Stomach (tissue), 9 donors: ENCODE measurements around the gene THSD4. TPM values are rescaled to one million over a fixed set of nuclear protein-coding genes. Genes with fewer than 3 reads are reported as not detected.
"Not testable (repeated sequence)": the region's sequence is repeated elsewhere in the genome, so short reads cannot be mapped to it uniquely, and the experiment has no call there.

ENCODE experiments used
- DNase-seq, 2 donors: peaks; one replicate each; pipeline versions ENCODE4 v3.0.0 to v3.0.0-alpha.2; 2013 to 2019
- H3K27ac ChIP-seq, 5 donors: fragments of 200-600 bp in 4 of 5; sonication (generic) in 4 of 5; one replicate each; pipeline ENCODE4 v1.5.1; 2013 to 2019; ENCODE audit warnings: mild to moderate bottlenecking in 1 of 5, moderate library complexity in 1 of 5
- H3K27me3 ChIP-seq, 3 donors: fragments of 200-600 bp; sonication (generic); one replicate each; pipeline ENCODE4 v1.5.1; 2017 to 2019; ENCODE audit warnings: mixed run types in 1 of 3
- H3K36me3 ChIP-seq, 4 donors: fragments of 200-600 bp; sonication (generic); 1 replicate in 3 of 4; 2 replicates in 1 of 4; pipeline ENCODE4 v1.5.1; 2016 to 2019
- H3K4me1 ChIP-seq, 4 donors: fragments of 200-600 bp; sonication (generic); one replicate each; pipeline ENCODE4 v1.5.1; 2016 to 2019
- H3K4me3 ChIP-seq, 4 donors: fragments of 200-600 bp; sonication (generic) in 3 of 4; one replicate each; pipeline ENCODE4 v1.5.1; 2016 to 2019; ENCODE audit warnings: mild to moderate bottlenecking in 1 of 4
- H3K9me3 ChIP-seq, 4 donors: fragments of 200-600 bp; sonication (generic); one replicate each; pipeline ENCODE4 v1.5.1; 2016 to 2019
- EP300 ChIP-seq: sonication (generic); formaldehyde crosslinking; IDR thresholded peaks from one replicate; pipeline ENCODE4 v1.6.1; 2017; ENCODE audit warnings: antibody characterized with exemption
- POLR2A ChIP-seq, 4 donors: fragments of 450-650 bp; IDR thresholded peaks; one replicate each; pipeline ENCODE4 v1.6.1; 2016; ENCODE audit warnings: antibody characterized with exemption in 4 of 4, control low read depth in 2 of 4, mild to moderate bottlenecking in 1 of 4, moderate library complexity in 1 of 4
- POLR2AphosphoS5 ChIP-seq, 3 donors: sonication (generic); formaldehyde crosslinking; IDR thresholded peaks; one replicate each; pipeline ENCODE4 v1.6.1; 2016; ENCODE audit warnings: antibody characterized with exemption in 3 of 3
- WGBS, 5 donors: extraction: QIAGEN DNeasy Blood & Tissue Kit in 3 of 5; methylation state at CpG; one replicate each; pipeline versions ENCODE4 v1.1.5 to v1.1.7; 2013 to 2018; 5-methylcytosine and 5-hydroxymethylcytosine counted together
- intact Hi-C: fragments of 100-400 bp; cut with DNase I; formaldehyde crosslinking; loops from one replicate; pipeline ENCODE4 v1.15.1; 2023; ENCODE audit warnings: low total_unique reads
- polyA plus RNA-seq, 3 donors: library from polyadenylated mRNA; stranded (reverse); fragments of 200-250 nt; gene quantifications; one replicate each; pipeline ENCODE4 v1.2.3, GENCODE V29; 2013
- total RNA-seq, 5 donors: library from RNA; depleted of rRNA; stranded (reverse); fragments of >200 nt; gene quantifications; one replicate each; pipeline versions ENCODE4 v1.1.0 to v1.2.3, GENCODE V29; 2014 to 2016
- TF ChIP-seq, protein P1 (sequence below), 7 experiments: fragments of 450-650 bp in 4 of 7; fragments of 200-600 bp in 3 of 7; sonication (generic) in 3 of 7; IDR thresholded peaks; one replicate each; pipeline ENCODE4 v1.5.1; 2016 to 2019; ENCODE audit warnings: antibody characterized with exemption in 7 of 7, control low read depth in 2 of 7, mild to moderate bottlenecking in 1 of 7
- donor health status: healthy with polysubstance abuse.
- donor health status: Bipolar disorder and iron deficiency.
- donor health status: healthy.

THSD4 gene
- total and polyA plus RNA-seq, 8 donors, result 1.8 to 79.4 (median 22.0) TPM

- no peak for DNase-seq
- no peak overlapping the region for H3K4me3 ChIP-seq
- no peaks in the 10 kb centered on the region for H3K27me3 ChIP-seq
- H3K27ac ChIP-seq, result no peak overlapping the region
- no peaks in the 10 kb centered on the region for H3K4me1 ChIP-seq
- intact Hi-C loops, result no loop called here
- no peaks in the 10 kb centered on the region for H3K9me3 ChIP-seq
- H3K36me3 ChIP-seq, result no peaks in the 10 kb centered on the region
- TF ChIP-seq POLR2AphosphoS5 (IDR thresholded peaks at IDR 0.05) (no peak), EP300 (no peak), POLR2A (IDR thresholded peaks at IDR 0.05) (no peak)
- TF ChIP-seq, protein P1, sequence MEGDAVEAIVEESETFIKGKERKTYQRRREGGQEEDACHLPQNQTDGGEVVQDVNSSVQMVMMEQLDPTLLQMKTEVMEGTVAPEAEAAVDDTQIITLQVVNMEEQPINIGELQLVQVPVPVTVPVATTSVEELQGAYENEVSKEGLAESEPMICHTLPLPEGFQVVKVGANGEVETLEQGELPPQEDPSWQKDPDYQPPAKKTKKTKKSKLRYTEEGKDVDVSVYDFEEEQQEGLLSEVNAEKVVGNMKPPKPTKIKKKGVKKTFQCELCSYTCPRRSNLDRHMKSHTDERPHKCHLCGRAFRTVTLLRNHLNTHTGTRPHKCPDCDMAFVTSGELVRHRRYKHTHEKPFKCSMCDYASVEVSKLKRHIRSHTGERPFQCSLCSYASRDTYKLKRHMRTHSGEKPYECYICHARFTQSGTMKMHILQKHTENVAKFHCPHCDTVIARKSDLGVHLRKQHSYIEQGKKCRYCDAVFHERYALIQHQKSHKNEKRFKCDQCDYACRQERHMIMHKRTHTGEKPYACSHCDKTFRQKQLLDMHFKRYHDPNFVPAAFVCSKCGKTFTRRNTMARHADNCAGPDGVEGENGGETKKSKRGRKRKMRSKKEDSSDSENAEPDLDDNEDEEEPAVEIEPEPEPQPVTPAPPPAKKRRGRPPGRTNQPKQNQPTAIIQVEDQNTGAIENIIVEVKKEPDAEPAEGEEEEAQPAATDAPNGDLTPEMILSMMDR (IDR thresholded peaks at IDR 0.05), result no peak
- 80 to 94% (median 92%) methylated on average over 2 of the region's 2 CpGs for WGBS, 5 donors
Measured at GRCh38 chr15:71162309-71162708, 47.0 kb downstream of the THSD4 start.

GRCh38 chr15:71164606-71165005, 49.3 kb downstream of the THSD4 start:
- DNase-seq, H3K9me3 ChIP-seq, intact Hi-C loops, H3K36me3 ChIP-seq, H3K27ac ChIP-seq, H3K27me3 ChIP-seq, H3K4me3 ChIP-seq: not testable (repeated sequence)
- 89 to 100% (median 98%) methylated on average over 2 to 4 of the region's 5 CpGs for WGBS, 5 donors
- peaks cover 0 to 12% (median 0%) of the 10 kb centered on the region in 4 donors for H3K4me1 ChIP-seq

DNA sequence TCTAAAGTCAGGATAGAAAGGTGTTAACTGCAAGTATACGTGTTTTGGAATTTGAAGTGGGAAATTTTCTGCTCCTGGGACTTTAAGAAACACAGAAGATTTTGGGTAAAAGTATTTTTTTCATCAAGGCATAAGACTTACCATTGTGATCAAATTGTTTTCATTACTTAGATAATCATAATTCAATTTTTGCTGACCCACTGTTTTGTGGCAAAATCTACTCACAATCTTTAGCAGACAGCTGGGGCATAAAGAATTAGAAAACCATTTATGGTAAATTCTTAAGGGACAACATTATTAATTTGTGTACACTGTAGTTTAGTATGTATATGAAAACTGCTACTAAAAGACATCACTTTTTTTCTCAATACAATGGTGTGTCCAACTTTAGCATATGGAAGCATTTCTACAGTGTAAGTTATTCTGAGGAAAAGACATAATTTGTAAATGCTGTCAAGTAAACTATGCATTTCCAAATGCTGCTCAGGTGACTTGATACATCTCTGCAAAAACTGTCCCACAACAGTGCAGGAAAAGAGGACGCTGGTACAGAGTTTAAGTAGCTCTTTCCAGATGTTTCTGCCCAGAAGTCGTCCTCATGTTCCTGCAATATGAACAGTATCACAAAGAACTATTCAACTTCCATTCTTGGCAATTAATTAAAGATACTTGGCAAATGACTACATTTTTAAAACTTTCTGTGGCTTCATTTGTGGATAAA, 52.3 kb downstream of the THSD4 start:
- Histone ChIP-seq H3K9me3 (peaks cover 0 to 10% (median 0%) of the 10 kb centered on the region in 4 donors), H3K27ac (no peak overlapping the region), H3K4me1 (peaks cover 0 to 12% (median 0%) of the 10 kb centered on the region in 4 donors), H3K36me3 (no peaks in the 10 kb centered on the region), H3K4me3 (no peak overlapping the region), H3K27me3 (no peaks in the 10 kb centered on the region)
- intact Hi-C loops, result no loop called here
- no peak for DNase-seq
- TF ChIP-seq, protein P1 (IDR thresholded peaks at IDR 0.05), result no peak
- no peak for TF ChIP-seq EP300
- TF ChIP-seq POLR2A (IDR thresholded peaks at IDR 0.05), result no peak
- no peak for TF ChIP-seq POLR2AphosphoS5 (IDR thresholded peaks at IDR 0.05)
- 67 to 75% (median 70%) methylated on average over 3 of the region's 3 CpGs for WGBS, 5 donors

DNA sequence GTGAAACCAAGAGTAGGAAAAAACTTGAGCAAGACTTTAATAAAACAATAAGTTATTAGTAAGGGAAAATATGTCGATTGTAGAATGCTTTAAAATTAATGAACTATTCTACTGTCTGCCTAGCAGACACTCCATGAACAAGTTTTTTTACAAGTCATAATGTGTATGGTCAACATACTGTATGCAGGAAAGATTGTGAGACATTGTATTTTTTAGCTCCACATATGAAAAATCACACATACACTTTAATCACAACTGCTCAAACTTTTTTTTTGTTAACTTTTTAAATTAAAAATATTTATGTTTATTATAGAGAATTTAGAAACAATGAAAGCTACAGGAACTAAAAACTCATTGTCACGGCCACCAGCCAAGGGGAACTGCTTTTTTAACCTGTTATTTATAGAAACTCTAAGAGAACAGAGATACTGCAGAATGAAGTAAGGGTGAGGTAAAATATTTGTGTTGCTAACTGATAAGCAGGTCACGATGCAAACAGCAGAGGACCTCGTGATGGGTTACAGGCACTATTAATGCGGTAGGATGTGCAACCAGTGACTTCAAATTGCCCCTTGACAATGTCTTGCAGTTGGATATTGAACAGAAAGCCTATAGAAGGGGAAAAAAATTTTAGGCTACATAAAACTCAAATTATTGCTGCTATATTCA, 53.0 kb downstream of the THSD4 start:
- H3K4me1 ChIP-seq, result peaks cover 0 to 12% (median 0%) of the 10 kb centered on the region in 4 donors
- WGBS, 5 donors, result 19 to 32% (median 26%) methylated on average over 5 of the region's 5 CpGs
- TF ChIP-seq, protein P1 (IDR thresholded peaks at IDR 0.05), result no peak
- TF ChIP-seq EP300, result no peak
- no peak for TF ChIP-seq POLR2AphosphoS5 (IDR thresholded peaks at IDR 0.05)
- no peak for TF ChIP-seq POLR2A (IDR thresholded peaks at IDR 0.05)
- no peaks in the 10 kb centered on the region for H3K36me3 ChIP-seq
- peaks cover 0 to 10% (median 0%) of the 10 kb centered on the region in 4 donors for H3K9me3 ChIP-seq
- intact Hi-C loops, result no loop called here
- no peak overlapping the region for H3K4me3 ChIP-seq
- no peak overlapping the region for H3K27ac ChIP-seq
- H3K27me3 ChIP-seq, result no peaks in the 10 kb centered on the region
- peak in 1 of 2 donors; percentile 35 for DNase-seq

- H3K27ac ChIP-seq, result no peak overlapping the region
- H3K4me3 ChIP-seq, result no peak overlapping the region
- H3K36me3 ChIP-seq, result no peaks in the 10 kb centered on the region
- peaks cover 0 to 10% (median 0%) of the 10 kb centered on the region in 4 donors for H3K9me3 ChIP-seq
- H3K4me1 ChIP-seq, result peaks cover 0 to 12% (median 0%) of the 10 kb centered on the region in 4 donors
- no peaks in the 10 kb centered on the region for H3K27me3 ChIP-seq
- TF ChIP-seq, protein P1 (IDR thresholded peaks at IDR 0.05), result no peak
- TF ChIP-seq POLR2A (IDR thresholded peaks at IDR 0.05) (no peak), EP300 (no peak), POLR2AphosphoS5 (IDR thresholded peaks at IDR 0.05) (no peak)
- intact Hi-C loops, result no loop called here
- no peak for DNase-seq
Measured at GRCh38 chr15:71170163-71170562, 54.9 kb downstream of the THSD4 start.
